ENCODE results near the gene SMIM38.

SMIM38 gene

DNA sequence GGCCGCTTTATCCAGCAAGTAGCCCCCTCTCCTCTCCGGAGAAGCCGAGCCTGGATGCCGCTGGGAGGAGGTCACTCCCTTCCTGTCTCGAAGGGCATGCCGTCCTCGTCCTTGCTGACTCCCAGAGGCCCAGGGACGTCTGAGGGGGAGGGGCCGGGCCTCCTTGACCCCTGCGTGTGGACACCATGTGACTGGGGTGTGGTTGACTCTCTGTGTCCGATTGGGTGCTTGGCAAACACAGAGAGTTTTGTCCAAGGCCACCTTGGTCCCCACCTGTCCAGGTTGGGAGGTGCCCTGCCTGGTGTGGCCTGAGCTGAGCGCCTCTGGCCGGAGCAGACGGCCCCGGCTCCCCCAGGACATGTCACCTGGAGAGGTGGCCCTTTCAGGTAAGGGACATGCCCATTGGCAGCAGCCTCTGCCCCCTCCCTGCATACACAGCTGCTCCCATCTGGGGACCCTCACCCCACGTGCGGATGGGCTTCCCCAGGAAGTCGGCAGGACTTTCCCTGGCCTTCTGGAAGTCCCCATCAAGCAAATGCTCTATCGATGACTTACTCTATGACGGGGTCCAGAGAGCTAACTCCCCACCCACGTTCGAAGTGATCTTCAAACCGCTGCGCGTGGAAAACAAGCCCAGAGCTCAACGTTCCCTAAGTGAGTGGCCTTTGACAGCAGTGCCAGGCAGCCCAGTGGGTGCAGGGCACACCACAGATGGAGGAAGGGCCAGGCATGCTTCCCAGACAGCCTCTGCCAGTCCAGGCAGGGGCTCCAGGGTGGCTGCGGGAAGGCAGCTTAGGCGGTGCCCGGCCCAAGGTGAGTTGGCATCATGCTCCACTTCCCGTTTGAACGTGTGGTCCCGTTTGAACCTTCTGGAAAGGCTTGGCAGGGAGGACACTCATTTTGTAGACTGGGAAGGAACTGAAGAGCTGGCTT lies at the start of gene SMIM38:
SMIM38 (plus strand) TSS at position 634 of the 933 bp plus-strand sequence. CDS start 1,912 bp downstream, outside the sequence.
- no peak for DNase-seq (ENCODE audit: low read depth)

GRCh38 chr11:69106031-69106811 lies 49.5 kb upstream of the SMIM38 start:
- DNase-seq (ENCODE audit: low read depth): no peak

GRCh38 chr11:69107413-69107812 lies 48.3 kb upstream of the SMIM38 start:
- DNase-seq (ENCODE audit: low read depth): no peak

GRCh38 chr11:69108030-69108429 lies 47.7 kb upstream of the SMIM38 start:
- no peak for DNase-seq (ENCODE audit: low read depth)

GRCh38 chr11:69108559-69108958 lies 47.2 kb upstream of the SMIM38 start:
- no peak for DNase-seq (ENCODE audit: low read depth)

DNA sequence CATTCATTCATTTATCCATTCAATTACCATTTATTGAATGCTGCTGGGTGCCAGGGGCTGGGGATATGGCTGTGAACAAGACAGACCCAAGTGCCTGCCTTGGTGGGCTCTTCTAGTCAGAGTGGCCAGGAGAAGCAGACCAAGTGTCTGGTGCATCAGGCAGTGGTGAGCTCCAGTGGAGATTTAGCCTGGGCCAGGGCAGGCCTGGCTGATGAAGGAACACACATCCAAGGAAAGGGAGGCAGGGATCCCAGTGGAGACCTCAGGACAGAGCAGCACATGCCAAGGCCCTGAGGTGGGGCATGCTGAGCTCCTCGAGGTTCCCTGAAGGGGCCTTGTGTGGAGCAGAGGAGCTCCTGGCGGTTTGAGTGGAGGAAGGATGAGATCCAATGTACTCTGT lies 46.6 kb upstream of the SMIM38 start:
- no peak for DNase-seq (ENCODE audit: low read depth)

DNA sequence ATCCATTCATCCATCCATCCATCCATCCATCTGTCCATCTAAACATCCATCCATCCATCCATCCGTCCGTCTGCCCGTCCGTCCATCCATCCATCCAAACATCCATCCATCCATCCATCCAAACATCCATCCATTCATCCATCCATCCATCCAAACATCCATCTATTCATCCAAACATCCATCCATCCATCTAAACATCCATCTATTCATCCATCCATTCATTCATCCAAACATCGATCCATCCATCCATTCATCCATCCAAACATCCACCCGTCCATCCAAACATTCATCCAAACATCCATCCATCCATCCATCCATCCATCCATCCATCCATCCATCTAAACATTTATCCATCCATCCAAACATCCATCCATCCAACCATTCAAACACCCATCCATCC lies 45.3 kb upstream of the SMIM38 start:
- DNase-seq (ENCODE audit: low read depth): no peak

GRCh38 chr11:69111624-69112542 lies 43.9 kb upstream of the SMIM38 start:
- DNase-seq (ENCODE audit: low read depth): no peak

- DNase-seq (ENCODE audit: low read depth): no peak
Measured at GRCh38 chr11:69113226-69113625, 42.5 kb upstream of the SMIM38 start.

GRCh38 chr11:69113646-69114340 lies 41.9 kb upstream of the SMIM38 start:
- DNase-seq (ENCODE audit: low read depth): no peak

DNA sequence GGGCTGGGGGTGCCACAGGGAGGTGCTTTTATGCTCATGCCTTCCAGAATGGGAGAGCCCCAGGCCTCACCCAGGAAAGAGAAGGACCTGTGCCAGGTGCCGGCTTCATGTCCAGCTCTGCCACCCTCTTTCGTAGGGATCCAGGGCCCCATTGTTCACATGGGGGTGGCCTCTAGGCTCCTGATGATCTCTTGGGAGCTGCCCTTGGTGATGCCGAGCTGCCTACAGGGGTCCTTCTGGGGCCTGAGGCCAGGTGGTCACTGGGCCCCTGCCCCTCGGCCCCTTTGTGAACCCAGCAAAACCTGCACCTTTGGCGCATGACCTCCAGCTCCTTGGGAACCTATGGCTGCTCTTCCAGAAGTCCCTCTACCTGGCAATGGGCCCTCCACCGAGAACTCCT lies 41.4 kb upstream of the SMIM38 start:
- DNase-seq (ENCODE audit: low read depth): no peak

DNA sequence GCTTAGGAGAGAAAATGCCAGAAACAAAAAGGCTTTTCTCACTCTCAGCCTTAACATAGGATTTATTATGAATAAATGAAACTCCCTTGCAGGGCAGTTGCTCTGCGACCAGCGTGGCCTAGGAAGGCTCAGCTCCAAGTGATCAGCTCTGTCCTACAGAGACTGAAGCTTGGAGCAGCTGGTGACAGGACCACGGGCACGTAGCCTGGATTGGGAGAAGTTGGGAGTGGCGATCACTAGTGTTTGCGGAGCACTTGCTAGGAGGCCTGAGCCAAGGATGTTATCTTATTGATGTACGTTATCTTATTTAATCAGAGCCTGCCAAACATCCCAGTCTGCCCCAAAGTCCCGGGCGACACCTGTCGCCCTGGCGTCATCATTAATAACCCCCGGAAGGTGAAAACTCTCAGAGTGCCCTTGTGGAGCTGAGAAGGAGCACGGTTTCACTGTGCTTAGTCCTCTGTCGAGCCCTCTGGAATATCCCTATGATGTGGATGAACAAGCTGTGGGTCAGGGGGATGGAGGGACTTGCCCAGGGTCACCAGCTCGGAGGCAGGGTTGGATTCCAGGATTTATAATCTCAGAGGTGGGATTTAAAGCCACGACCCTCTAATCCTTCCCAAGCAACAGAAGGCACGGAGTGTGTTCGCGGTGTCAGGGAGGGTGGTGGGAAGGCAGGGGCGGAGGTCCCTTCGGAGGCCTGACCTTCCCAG lies 40.8 kb upstream of the SMIM38 start:
- DNase-seq (ENCODE audit: low read depth): no peak

DNA sequence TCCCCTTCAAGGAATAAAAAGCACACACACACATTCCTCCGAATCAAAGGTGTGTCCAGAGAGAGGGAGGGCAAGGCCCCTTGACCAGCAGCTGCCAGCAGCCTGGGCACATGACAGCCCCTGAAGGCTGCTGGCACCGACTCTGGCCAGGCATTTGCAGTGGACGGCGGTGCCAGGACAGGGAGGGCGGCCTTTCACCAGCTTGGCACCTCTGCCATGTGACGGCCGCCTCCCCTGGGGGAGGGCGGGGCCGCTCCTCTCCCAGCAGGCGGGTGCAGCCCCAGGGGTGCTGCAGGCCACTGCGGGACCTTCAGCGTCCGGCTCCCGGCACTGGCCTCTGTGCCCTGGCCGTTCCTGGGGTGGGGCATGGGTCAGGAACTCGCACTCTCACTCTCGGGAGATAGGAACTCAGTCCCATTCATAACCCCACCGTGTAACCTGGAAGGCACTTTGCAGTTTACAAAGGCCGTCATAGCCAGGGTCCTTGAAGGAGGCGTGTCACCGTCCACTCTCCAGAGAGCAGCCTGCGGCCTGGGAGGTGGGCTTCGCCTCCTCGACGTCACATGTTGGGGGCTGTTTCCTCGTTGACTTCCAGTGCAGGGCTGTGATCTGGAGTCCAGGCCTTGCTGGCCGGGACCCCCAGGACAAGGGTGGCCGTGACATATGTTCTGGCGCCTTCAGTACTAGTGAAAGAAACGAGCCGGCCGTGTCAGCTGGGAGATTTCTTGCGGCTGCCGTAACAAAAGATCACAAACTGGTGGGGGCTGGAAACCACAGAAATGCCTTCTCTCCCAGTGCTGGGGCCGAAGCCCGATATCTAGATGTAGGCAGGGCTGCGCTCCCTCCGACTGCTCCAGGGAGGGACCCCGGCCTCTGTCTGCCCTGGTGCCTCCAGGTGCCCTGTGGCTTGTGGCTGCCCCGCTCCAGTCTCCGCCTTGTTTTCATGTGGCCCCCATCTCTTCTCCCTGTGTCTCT lies 39.9 kb upstream of the SMIM38 start:
- no peak for DNase-seq (ENCODE audit: low read depth)

- no peak for DNase-seq (ENCODE audit: low read depth)
Measured at GRCh38 chr11:69116671-69117070, 39.1 kb upstream of the SMIM38 start.

DNA sequence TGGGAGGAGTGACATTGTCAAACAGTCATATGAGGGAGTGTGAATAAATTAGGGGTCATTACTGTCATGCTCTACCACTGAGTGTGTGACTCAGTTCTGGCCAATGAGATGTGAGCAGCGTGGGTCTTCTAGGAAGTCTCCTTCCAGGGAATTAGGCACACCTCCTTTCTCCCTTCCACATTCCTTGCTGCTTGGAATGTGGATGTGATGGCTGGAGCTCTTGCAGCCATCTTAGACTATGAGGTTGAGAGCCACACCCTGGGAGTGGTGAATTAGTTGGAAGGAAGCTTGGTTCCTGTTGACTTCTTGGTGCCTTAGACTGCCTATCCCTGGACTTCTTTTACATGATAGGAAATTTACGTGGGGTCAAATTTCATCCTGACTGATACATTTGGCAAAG lies 36.5 kb upstream of the SMIM38 start:
- DNase-seq (ENCODE audit: low read depth): no peak

DNA sequence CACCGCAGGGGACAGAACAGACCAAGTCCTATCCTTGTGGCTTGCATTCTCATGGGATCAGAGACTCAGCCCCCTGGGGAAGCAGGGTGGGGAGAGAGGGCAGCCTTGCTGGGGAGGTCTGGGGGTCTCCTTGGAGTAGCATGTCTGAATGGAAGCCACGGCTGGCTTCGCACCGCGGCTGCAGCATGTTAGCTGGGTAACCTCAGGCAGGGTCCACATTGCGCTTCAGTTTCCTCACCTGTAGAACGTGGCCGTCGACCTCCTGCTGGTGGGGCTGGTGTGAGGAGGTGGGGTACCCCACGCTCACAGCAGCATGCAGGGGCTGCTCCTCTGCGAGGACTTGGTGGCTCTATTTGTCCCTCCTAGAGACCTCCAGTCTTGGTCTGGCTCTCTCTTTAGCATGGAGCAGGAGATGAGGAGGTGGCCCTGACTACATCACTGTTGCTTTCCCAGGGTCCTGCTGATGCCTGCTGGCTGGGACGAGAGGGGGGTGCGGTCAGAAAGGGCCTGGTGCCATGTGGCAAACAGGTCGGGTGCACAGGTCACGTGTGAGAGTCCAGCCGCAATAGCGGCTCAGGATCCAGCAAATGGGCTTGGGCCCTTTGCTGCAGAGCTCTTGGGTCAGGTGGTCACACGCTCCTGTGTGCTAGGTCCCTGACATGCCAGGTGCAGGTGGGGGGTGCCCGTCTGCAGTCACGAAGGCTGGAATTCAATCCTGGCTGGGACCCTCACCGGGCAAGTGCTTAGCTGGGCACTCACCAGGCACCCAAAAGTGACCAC lies 35.4 kb upstream of the SMIM38 start:
- no peak for DNase-seq (ENCODE audit: low read depth)

GRCh38 chr11:69121021-69121420 lies 34.7 kb upstream of the SMIM38 start:
- DNase-seq (ENCODE audit: low read depth): no peak

GRCh38 chr11:69121621-69122325 lies 34.0 kb upstream of the SMIM38 start:
- DNase-seq (ENCODE audit: low read depth): no peak

Data from activated T-helper 9 cell treated with anti-CD3 and anti-CD28 coated beads, Interleukin-2, amount 50 U/mL, for 16 hours (primary cell).